Measurements from ENCODE around the gene FCRLB. TPM values are rescaled to one million over a fixed set of nuclear protein-coding genes. Genes with fewer than 3 reads are reported as not detected.
A peak's percentile ranks its signal among the peaks of the same experiment; 100 is the strongest.

The FCRLB gene
- total and polyA plus RNA-seq, 12 donors: 0.42 to 3.4 (median 1.0) TPM; not detected in 1

DNA sequence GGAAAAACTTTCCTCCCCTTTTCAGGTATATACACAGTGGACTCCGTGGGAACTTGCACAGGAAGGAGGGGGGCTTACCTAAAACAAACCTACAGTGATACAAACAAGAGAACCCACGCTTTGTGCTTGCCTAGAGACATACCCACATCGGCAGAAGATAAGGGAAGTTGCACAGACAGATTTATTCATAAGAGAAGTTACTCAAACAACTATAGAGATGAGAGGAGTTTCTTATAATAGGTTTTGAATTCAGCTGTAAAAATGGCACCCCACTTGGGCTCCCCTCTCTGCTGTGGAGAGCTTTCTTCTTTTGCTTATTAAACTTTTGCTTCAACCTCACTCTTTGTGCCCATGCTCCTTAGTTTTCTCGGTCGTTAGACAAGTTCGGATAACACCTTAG is 26.5 kb downstream of the FCRLB start:
- Histone ChIP-seq H3K4me1 (replicated peaks in 1 of 2) (peaks cover 7 to 12% of the 10 kb centered on the region in 2 donors), H3K27ac (no peak overlapping the region), H3K27me3 (no peaks in the 10 kb centered on the region), H3K4me3 (no peak overlapping the region), H3K36me3 (replicated peaks in 1 of 2) (peaks cover 0 to 14% of the 10 kb centered on the region in 2 donors), H3K9me3 (replicated peaks in 1 of 3) (no peaks in the 10 kb centered on the region)
- DNase-seq: no peak
- no peak for TF ChIP-seq POLR2A (IDR thresholded peaks at IDR 0.05)
- TF ChIP-seq CTCF (IDR thresholded peaks at IDR 0.05): no peak
- intact Hi-C loops (cut with DNase I): loop anchor here (10.0 kb wide), 2 partner anchors 183 to 263 kb away; no protein-coding TSS in a partner anchor
- WGBS, 4 donors: 55 to 66% (median 60%) methylated on average over 6 of the region's 6 CpGs

- H3K9me3 ChIP-seq (replicated peaks in 1 of 3): no peaks in the 10 kb centered on the region
- no peaks in the 10 kb centered on the region for H3K27me3 ChIP-seq
- intact Hi-C loops (cut with DNase I): loop anchor here (10.0 kb wide), 2 partner anchors 185 to 265 kb away; no protein-coding TSS in a partner anchor
- peak within 1 kb of the TSS; percentile 84 to 98 (median 86) for H3K4me3 ChIP-seq
- DNase-seq: peak; percentile 90 to 95 (median 94)
- peaks cover 7 to 12% of the 10 kb centered on the region in 2 donors for H3K4me1 ChIP-seq (replicated peaks in 1 of 2)
- peaks cover 0 to 33% of the 10 kb centered on the region in 2 donors for H3K36me3 ChIP-seq (replicated peaks in 1 of 2)
- WGBS, 4 donors: 0 to 3% (median 0%) methylated on average over 5 to 65 of the region's 65 CpGs
- peak within 1 kb of the TSS; percentile 74 to 94 (median 83) for H3K27ac ChIP-seq
- peak; percentile 10 to 70 for TF ChIP-seq POLR2A (IDR thresholded peaks at IDR 0.05)
- TF ChIP-seq CTCF (IDR thresholded peaks at IDR 0.05): peak in 3 of 6 experiments; percentile 5 to 8 (median 7)
These were observed 28.4 kb downstream of the FCRLB start, which contains the start of gene DUSP12 for GRCh38 chr1:161749509-161750407. DUSP12 (plus strand) TSS chr1:161749786; CDS start chr1:161749802, 16 bp downstream.

- 64 to 77% (median 75%) methylated on average over 7 of the region's 7 CpGs for WGBS, 4 donors
These were observed 42.3 kb downstream of the FCRLB start for GRCh38 chr1:161763522-161764098.

More at GRCh38 chr1:161763522-161764098, 42.3 kb downstream of the FCRLB start:
- H3K4me3 ChIP-seq: no peak overlapping the region
- no peaks in the 10 kb centered on the region for H3K9me3 ChIP-seq (replicated peaks in 1 of 3)
- H3K27me3 ChIP-seq: no peaks in the 10 kb centered on the region
- intact Hi-C loops (cut with DNase I): no loop called here
- no peak overlapping the region for H3K27ac ChIP-seq
- H3K36me3 ChIP-seq (replicated peaks in 1 of 2): peaks cover 0 to 3% of the 10 kb centered on the region in 2 donors
- H3K4me1 ChIP-seq (replicated peaks in 1 of 2): peaks cover 7 to 19% of the 10 kb centered on the region in 2 donors
- no peak for DNase-seq
- peak in 5 of 6 experiments; percentile 27 to 49 (median 30) for TF ChIP-seq CTCF (IDR thresholded peaks at IDR 0.05)
- TF ChIP-seq POLR2A (IDR thresholded peaks at IDR 0.05): no peak

Data from adrenal gland (tissue), 12 donors.